ENCODE measurements around the gene S100A10. TPM values are rescaled to one million over a fixed set of nuclear protein-coding genes. Genes with fewer than 3 reads are reported as not detected.

S100A10 gene
- total and polyA plus RNA-seq, 11 donors, result 55.5 to 403 (median 196) TPM

DNA sequence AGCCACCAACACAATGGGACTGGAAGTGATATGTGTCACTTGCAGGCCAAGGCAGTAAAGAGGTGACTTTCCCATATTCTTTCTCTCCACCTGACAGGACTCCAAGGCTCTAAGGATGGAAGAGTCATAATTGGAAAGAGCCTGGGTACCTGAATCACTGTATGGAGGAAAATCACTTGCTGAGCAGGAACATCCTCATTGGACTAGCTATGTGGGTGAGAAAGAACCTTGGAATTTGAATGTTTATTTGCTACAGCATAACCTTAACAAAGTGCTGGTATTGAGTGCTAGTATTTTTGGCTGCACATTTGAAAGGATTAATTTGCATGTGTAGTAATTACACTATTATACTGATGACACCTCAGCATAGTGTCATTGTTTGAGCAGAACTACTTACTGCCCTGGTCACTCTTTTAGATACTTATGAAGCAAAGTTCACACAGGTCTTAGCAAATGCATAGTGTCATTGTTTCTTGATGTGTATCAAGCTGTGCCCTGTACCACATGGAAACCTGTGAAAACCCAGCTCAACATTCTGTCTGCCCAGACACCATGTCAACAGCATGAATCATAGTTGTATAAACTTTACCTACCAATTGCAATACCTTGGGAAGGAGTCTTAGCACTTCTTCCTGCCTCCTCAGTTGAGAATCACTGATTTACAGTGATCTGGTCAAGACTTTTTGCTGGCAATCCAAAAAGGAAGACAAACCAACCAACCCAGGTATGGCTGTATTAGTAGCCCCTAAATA, 5.1 kb upstream of the S100A10 start:
- Histone ChIP-seq H3K27me3 (no peaks in the 10 kb centered on the region), H3K4me1 (peaks cover 0 to 42% (median 16%) of the 10 kb centered on the region in 12 donors), H3K9me3 (no peaks in the 10 kb centered on the region), H3K27ac (no peak overlapping the region), H3K4me3 (no peak overlapping the region), H3K36me3 (no peaks in the 10 kb centered on the region)
- intact Hi-C loops (cut with DNase I), result loop anchor here in 3 of 10 donors (2.0 to 5.0 kb wide), 3 partner anchors 36 to 111 kb away; no protein-coding TSS in a partner anchor
- TF ChIP-seq, protein P1, sequence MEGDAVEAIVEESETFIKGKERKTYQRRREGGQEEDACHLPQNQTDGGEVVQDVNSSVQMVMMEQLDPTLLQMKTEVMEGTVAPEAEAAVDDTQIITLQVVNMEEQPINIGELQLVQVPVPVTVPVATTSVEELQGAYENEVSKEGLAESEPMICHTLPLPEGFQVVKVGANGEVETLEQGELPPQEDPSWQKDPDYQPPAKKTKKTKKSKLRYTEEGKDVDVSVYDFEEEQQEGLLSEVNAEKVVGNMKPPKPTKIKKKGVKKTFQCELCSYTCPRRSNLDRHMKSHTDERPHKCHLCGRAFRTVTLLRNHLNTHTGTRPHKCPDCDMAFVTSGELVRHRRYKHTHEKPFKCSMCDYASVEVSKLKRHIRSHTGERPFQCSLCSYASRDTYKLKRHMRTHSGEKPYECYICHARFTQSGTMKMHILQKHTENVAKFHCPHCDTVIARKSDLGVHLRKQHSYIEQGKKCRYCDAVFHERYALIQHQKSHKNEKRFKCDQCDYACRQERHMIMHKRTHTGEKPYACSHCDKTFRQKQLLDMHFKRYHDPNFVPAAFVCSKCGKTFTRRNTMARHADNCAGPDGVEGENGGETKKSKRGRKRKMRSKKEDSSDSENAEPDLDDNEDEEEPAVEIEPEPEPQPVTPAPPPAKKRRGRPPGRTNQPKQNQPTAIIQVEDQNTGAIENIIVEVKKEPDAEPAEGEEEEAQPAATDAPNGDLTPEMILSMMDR (IDR thresholded peaks at IDR 0.05), result no peak
- no peak for TF ChIP-seq POLR2A (IDR thresholded peaks at IDR 0.05)
- DNase-seq (no peak), ATAC-seq (no peak)

DNA sequence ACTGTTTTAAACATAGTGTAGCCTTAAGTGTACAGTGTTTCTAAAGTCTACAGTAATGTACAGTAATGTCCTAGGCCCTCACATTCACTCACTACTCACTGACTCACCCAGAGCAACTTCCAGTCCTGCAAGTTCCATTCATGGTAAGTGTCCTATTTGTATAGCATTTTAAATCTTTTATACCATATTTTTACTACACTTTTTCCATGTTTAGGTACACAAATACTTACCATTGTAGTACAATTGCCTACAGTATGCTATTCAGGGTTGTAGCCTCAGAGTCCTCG, 3.6 kb upstream of the S100A10 start:
- ATAC-seq (no peak), DNase-seq (no peak)
- 95 to 99% (median 96%) methylated on average over 1 of the region's 1 CpG for WGBS, 4 donors
- intact Hi-C loops (cut with DNase I), result loop anchor here in 5 of 10 donors (1.0 to 5.0 kb wide), 5 partner anchors 29 to 110 kb away; no protein-coding TSS in a partner anchor
- no peak overlapping the region for H3K4me3 ChIP-seq
- no peaks in the 10 kb centered on the region for H3K36me3 ChIP-seq
- no peak for TF ChIP-seq POLR2A (IDR thresholded peaks at IDR 0.05)
- TF ChIP-seq, protein P1 (IDR thresholded peaks at IDR 0.05), result no peak
- H3K4me1 ChIP-seq, result peaks cover 0 to 47% (median 16%) of the 10 kb centered on the region in 12 donors
- H3K27ac ChIP-seq, result no peak overlapping the region
- no peaks in the 10 kb centered on the region for H3K9me3 ChIP-seq
- no peaks in the 10 kb centered on the region for H3K27me3 ChIP-seq

DNA sequence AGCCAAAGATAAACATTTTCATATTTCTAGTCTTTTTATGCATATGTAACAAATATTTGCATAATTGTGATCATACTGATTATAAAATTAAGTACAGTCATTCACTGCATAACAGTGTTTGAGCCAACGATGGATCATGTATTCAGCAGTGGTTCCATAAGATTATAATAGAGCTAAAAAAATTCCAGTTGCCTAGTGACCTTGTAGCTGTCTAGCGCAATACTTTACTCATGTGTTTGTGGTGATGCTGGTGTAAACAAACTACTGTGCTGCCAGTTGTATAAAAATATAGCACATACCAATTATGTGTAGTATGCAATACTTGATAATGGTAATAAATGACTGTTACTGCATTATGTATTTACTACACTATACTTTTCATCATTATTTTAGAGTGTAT, 2.1 kb upstream of the S100A10 start:
- 61 to 85% (median 78%) methylated on average over 2 of the region's 2 CpGs for WGBS, 4 donors
- no peaks in the 10 kb centered on the region for H3K36me3 ChIP-seq
- no peak overlapping the region for H3K4me3 ChIP-seq
- TF ChIP-seq, protein P1 (IDR thresholded peaks at IDR 0.05), result no peak
- no peak for TF ChIP-seq POLR2A (IDR thresholded peaks at IDR 0.05)
- no peaks in the 10 kb centered on the region for H3K27me3 ChIP-seq
- DNase-seq (no peak), ATAC-seq (no peak)
- intact Hi-C loops (cut with DNase I), result loop anchor here in 5 of 10 donors (1.0 to 5.0 kb wide), 6 partner anchors 27 to 108 kb away; no protein-coding TSS in a partner anchor
- H3K4me1 ChIP-seq, result peaks cover 0 to 47% (median 23%) of the 10 kb centered on the region in 12 donors
- H3K9me3 ChIP-seq, result no peaks in the 10 kb centered on the region
- H3K27ac ChIP-seq, result peak overlapping the region in 1 of 12 donors; percentile 1

DNA sequence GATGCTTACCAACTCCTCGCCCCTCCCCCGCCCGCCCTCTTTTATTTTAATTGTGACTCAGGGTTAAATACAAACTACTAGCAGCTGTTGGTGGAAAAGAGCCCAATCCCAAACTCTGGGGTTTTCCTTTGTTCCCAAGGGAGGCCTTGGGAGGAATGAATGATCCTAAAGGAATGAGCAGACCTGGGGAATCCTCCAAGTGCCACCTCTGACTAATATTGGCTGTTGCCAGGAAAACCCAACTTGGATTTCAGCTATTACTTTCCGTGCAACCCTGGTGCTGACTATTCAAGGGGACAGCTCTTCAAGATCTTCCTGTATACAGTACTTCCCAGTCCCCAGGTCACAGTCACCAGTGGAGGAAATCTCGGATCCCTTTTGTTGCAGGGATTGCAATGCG, 1.3 kb upstream of the S100A10 start:
- ATAC-seq, result peak in 1 of 4 donors; percentile 5
- WGBS, 4 donors, result 70 to 77% (median 71%) methylated on average over 6 of the region's 6 CpGs
- no peak for DNase-seq
- H3K4me3 ChIP-seq, result no peak overlapping the region
- no peaks in the 10 kb centered on the region for H3K27me3 ChIP-seq
- no peaks in the 10 kb centered on the region for H3K36me3 ChIP-seq
- no peak for TF ChIP-seq POLR2A (IDR thresholded peaks at IDR 0.05)
- TF ChIP-seq, protein P1 (IDR thresholded peaks at IDR 0.05), result no peak
- intact Hi-C loops (cut with DNase I), result loop anchor here in 4 of 10 donors (2.0 to 5.0 kb wide), 4 partner anchors 26 to 108 kb away; no protein-coding TSS in a partner anchor
- peak overlapping the region in 6 of 12 donors; percentile 0 to 97 (median 93) for H3K27ac ChIP-seq
- no peaks in the 10 kb centered on the region for H3K9me3 ChIP-seq
- H3K4me1 ChIP-seq, result peaks cover 4 to 47% (median 31%) of the 10 kb centered on the region in 12 donors

Measured in heart left ventricle (tissue), 16 donors.